HG02642 (cell line): ENCODE measurements around the gene KCNJ15.

Source experiments
- ATAC-seq: cut with Tn5 transposase; IDR thresholded peaks from one replicate; pipeline ENCODE4 v1.9.1; 2021; ENCODE audit warnings: mild to moderate bottlenecking; ENCODE audit not compliant: unreplicated experiment, poor library complexity

Gene KCNJ15

DNA sequence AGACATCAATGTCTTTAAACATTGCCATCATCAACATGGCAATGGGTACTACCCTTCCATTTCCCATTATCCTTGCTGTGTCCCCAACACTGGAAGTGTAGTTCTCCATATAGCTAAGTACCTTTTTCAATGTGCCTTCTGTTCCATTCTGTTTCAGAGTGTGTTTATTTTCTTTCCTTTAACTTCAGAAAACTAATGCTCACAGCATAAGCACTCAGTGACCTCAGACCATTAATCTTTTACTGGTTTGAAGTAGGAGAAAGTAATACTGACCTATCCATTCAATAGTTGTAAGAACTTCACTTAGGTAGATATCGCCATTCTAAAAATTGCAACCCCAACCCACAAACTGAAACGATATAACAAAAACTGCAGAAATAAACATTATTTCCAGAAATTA lies 37.8 kb downstream of the KCNJ15 start:
- no peak for ATAC-seq

DNA sequence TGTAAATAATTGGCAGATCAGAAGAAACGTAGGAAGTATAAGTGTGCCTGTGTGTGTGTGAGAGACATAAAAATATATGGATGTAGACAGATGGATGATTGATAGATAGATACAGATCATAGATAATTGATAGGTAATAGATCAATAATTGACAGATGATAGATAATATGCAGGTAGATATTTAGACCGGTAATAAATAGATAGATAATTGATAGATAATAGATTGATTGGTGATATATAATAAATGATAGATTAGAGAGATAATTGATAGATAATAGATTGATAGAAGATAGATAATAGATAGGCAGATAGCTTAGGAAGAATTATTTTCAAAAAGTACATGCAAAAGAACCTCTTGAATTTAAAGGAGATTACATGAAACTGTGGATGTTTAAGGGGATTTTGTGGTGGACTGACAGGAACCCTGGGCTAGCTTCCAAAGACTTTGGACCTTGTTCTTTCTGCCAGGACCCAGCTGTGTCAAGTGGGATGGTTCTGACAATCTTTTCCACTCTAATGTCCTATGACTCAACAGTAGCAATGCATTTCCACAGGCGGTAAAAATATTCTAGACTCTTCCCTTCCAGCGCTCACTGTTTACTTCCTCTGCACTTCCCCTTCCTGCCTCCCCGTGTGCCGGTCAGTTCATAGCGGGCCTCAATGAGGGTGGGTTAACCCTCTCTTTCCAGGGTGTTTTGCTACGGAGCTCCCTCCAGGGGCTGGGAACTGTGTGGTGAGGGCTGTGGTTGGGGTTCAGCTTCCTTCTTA lies 39.4 kb downstream of the KCNJ15 start:
- ATAC-seq = no peak

GRCh38 chr21:38297194-38297631 lies 40.4 kb downstream of the KCNJ15 start:
- ATAC-seq = no peak

DNA sequence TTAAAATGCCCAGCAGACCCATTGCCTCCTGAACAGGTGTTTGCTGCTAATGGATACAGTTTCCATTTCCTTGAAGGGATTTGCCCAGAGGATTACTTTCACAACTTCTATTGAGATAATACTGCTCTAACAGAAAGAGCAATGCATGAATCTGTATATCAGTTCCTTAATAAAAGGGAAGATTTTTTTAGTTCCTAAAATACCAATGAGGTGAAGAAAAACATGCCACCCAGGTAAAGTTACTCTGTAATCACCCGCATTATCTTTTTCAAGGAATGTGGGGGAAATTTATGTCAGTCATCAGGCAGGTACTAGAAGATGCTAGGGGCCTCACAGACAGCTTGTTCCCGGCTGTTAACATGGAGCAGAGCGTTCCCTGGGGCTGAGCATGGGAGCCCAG lies 41.1 kb downstream of the KCNJ15 start:
- ATAC-seq = no peak

DNA sequence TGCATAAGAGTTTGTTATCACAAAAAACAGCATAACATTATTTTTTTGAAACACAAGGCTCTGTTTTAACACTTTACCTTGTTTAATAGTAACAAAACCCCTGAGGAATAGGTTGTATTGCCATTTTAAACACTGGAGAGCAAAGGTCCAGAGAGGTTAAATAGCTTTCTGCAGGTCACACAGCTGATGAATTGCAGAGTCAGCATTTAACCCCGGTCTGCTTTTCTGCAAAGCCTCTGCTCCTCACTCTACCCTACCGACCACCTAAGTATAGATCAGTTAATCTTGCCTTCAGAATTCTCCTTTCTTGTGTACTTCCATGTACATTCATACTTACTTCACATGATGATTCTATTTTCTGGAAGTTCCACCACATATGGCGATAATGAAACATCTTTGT lies 42.0 kb downstream of the KCNJ15 start:
- no peak for ATAC-seq

DNA sequence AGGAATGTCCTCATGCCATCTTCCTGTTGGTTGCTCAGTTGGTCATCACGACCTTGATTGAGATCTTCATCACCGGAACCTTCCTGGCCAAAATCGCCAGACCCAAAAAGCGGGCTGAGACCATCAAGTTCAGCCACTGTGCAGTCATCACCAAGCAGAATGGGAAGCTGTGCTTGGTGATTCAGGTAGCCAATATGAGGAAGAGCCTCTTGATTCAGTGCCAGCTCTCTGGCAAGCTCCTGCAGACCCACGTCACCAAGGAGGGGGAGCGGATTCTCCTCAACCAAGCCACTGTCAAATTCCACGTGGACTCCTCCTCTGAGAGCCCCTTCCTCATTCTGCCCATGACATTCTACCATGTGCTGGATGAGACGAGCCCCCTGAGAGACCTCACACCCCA lies 42.9 kb downstream of the KCNJ15 start:
- no peak for ATAC-seq

DNA sequence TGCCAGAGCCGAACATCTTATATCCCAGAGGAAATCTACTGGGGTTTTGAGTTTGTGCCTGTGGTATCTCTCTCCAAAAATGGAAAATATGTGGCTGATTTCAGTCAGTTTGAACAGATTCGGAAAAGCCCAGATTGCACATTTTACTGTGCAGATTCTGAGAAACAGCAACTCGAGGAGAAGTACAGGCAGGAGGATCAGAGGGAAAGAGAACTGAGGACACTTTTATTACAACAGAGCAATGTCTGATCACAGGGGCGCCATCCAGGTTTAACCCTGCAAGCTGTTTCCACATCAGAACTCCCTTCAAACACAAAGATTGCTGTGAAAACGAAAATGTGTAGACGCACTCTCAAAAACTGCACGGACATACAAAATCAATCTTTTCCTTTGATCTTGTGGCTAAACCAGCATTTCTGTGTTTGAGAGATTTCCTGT lies 43.4 kb downstream of the KCNJ15 start:
- ATAC-seq = no peak

- no peak for ATAC-seq
Measured at GRCh38 chr21:38301321-38302214, 44.8 kb downstream of the KCNJ15 start.

DNA sequence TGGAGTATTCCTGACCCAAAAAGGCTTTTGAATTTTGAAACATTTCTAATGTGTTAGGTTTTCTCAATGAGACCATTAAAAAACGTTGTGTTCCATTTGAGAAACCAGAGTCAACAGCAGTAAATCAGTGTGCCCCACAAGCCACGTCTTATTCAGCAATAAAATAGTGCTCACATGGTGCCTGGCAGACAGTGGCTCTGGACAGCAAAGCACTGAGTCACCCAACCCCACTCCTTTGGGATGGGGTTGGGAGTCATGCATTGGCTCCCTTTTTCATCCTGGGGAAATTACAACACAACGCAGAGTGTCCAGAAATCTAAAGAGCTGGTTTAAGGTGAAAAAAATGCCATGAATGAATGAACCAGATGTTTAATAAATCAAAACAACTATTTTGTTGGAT lies 46.5 kb downstream of the KCNJ15 start:
- ATAC-seq = no peak

DNA sequence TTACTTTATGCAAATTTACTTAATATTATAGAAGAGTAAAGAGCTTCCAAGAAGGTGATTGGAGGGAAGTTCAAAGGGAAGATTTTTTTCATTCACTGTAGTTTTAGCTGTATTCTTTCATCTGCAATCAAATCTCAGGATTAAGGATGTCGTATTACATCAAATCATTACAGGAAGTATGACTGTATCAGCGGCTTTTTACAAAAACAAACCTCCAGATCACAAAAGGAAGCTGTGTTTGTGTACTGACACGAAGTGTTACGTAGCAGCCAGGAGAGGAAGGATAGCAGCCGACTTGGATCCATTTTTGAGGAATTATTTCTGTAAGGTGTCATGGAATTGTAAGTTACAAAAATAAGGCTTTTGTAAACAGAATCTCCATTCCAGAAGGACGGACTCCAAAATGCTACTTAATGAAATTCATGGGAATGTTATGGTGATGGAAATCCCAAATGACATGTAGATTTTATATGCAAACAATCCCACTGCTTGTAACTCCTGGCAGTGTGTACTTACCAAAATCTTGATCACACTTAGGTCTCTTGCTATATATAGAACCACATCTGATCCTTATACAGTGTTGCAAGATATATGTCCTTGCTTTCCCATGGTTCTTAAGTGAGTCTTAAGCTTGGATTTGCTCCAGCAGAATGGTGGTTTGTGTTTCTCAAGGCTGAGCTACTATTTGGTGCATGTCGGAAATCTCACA lies 49.8 kb downstream of the KCNJ15 start:
- no peak for ATAC-seq

GRCh38 chr21:38307771-38308531 lies 51.2 kb downstream of the KCNJ15 start:
- no peak for ATAC-seq

- no peak for ATAC-seq
Measured at GRCh38 chr21:38308532-38309119, 51.8 kb downstream of the KCNJ15 start.

- ATAC-seq = no peak
Measured at GRCh38 chr21:38310646-38311485, 54.1 kb downstream of the KCNJ15 start.

- no peak for ATAC-seq
Measured at GRCh38 chr21:38311765-38312164, 55.0 kb downstream of the KCNJ15 start.

- no peak for ATAC-seq
Measured at GRCh38 chr21:38312822-38313221, 56.0 kb downstream of the KCNJ15 start.

DNA sequence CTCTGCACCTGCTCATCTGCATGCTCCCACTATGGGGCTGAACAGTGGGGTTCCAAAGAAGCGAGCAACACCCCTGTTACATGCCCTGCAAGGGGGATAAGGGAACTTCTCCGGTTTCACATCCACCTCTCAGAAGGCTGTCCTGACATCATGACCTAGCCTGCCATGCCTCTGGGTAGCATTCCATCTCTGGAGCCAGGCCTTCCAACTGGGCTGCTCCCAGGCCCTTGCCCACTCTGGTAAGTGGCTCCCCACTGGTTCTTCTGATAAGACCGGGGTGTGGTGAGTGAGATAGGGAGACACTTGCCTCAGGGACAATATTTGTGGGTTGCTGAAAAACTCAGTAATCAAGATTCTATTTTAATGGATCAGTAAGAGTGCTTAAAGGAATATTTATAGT lies 57.8 kb downstream of the KCNJ15 start:
- ATAC-seq = no peak

- ATAC-seq = no peak
Measured at GRCh38 chr21:38315122-38315521, 58.3 kb downstream of the KCNJ15 start.

GRCh38 chr21:38319781-38320180 lies 63.0 kb downstream of the KCNJ15 start:
- no peak for ATAC-seq

DNA sequence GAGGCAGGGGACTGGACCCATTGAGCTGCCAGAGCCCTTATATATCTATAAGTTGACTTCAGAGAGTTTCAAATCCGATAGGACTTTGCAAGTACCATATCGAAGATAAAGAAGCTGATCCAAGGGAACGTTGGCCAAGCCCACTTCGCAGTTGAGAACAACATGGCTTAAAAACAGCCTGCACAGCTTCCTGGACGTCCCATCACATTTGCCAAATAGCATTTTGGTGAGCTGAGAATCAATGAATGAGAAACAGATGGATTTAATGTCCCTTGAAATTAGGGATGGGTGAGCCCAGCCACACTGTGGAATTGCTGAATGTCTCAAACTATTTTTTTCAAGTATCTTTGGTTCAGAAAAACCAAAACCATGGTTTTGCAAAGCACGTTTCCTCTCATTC lies 64.8 kb downstream of the KCNJ15 start:
- no peak for ATAC-seq
